Measurements from ENCODE around the gene TTC13. TPM values are rescaled to one million over a fixed set of nuclear protein-coding genes. Genes with fewer than 3 reads are reported as not detected.
A peak's percentile ranks its signal among the peaks of the same experiment; 100 is the strongest.

TTC13 gene
- total and polyA plus RNA-seq, 8 donors, result 15.2 to 29.4 (median 24.4) TPM

DNA sequence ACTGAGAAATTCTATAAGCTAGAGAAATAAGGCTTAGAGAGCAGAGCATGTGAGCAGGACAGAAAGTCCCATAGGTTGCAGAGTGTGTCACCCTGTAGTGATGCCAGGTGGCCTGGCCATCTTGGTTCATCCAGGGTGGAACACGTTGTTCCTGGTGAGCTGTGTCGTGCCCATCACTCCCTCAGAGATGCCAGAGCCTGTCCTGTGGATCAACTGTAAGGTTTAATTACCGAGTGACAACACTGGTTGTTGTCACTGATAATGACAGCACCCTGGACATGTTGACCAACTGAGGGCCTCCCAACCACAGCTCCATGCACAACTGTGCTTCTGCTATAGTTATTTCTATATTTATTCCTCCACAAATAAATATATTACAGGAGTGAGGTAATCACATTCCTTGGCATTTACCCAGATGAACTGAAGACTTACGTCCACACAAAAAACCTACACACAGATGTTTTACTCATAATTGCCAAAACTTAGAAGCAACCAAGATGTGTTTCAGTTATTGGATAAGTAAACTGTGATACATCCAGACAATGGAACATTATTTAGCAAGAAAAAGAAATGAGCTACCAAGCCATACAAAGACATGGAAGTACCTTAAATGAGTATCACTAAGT lies 116.6 kb downstream of the TTC13 start:
- no peak overlapping the region for H3K4me3 ChIP-seq

DNA sequence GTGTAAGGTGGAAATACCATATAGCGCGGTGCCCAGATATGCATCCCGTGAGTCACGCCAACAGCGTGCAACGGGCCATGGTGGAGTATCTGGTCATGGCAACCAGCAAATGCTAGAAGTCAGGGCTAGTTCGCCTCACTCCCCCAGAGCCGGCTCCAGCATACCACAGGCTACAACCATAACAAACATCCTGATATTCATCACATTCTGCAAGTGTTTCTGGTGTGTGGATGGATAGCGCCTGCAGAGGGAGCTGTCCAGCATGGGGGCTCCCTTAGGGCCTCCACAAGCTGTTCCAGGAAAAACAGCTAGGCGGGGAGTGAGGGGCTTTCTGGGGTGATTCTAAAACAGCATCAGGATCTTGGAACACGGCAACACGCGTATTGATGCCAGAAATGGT lies 117.2 kb downstream of the TTC13 start:
- H3K4me1 ChIP-seq, result peaks cover 23 to 29% of the 10 kb centered on the region in 2 donors
- H3K27ac ChIP-seq, result no peak overlapping the region
- H3K9me3 ChIP-seq, result no peaks in the 10 kb centered on the region
- intact Hi-C loops (cut with DNase I), result no loop called here
- no peak for ATAC-seq
- no peak overlapping the region for H3K4me3 ChIP-seq
- DNase-seq, result no peak
- H3K36me3 ChIP-seq, result no peaks in the 10 kb centered on the region
- no peaks in the 10 kb centered on the region for H3K27me3 ChIP-seq
- TF ChIP-seq, protein P1, sequence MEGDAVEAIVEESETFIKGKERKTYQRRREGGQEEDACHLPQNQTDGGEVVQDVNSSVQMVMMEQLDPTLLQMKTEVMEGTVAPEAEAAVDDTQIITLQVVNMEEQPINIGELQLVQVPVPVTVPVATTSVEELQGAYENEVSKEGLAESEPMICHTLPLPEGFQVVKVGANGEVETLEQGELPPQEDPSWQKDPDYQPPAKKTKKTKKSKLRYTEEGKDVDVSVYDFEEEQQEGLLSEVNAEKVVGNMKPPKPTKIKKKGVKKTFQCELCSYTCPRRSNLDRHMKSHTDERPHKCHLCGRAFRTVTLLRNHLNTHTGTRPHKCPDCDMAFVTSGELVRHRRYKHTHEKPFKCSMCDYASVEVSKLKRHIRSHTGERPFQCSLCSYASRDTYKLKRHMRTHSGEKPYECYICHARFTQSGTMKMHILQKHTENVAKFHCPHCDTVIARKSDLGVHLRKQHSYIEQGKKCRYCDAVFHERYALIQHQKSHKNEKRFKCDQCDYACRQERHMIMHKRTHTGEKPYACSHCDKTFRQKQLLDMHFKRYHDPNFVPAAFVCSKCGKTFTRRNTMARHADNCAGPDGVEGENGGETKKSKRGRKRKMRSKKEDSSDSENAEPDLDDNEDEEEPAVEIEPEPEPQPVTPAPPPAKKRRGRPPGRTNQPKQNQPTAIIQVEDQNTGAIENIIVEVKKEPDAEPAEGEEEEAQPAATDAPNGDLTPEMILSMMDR (IDR thresholded peaks at IDR 0.05), result no peak

More for the DNA sequence above, 116.6 kb downstream of the TTC13 start:
- H3K36me3 ChIP-seq, result no peaks in the 10 kb centered on the region
- ATAC-seq (no peak), DNase-seq (no peak)
- no peaks in the 10 kb centered on the region for H3K9me3 ChIP-seq
- H3K27ac ChIP-seq, result peak overlapping the region in 1 of 2 donors; percentile 33
- intact Hi-C loops (cut with DNase I), result no loop called here
- TF ChIP-seq, protein P1 (IDR thresholded peaks at IDR 0.05), result no peak
- H3K4me1 ChIP-seq, result peaks cover 23 to 33% of the 10 kb centered on the region in 2 donors
- peaks cover 0 to 4% of the 10 kb centered on the region in 2 donors for H3K27me3 ChIP-seq

DNA sequence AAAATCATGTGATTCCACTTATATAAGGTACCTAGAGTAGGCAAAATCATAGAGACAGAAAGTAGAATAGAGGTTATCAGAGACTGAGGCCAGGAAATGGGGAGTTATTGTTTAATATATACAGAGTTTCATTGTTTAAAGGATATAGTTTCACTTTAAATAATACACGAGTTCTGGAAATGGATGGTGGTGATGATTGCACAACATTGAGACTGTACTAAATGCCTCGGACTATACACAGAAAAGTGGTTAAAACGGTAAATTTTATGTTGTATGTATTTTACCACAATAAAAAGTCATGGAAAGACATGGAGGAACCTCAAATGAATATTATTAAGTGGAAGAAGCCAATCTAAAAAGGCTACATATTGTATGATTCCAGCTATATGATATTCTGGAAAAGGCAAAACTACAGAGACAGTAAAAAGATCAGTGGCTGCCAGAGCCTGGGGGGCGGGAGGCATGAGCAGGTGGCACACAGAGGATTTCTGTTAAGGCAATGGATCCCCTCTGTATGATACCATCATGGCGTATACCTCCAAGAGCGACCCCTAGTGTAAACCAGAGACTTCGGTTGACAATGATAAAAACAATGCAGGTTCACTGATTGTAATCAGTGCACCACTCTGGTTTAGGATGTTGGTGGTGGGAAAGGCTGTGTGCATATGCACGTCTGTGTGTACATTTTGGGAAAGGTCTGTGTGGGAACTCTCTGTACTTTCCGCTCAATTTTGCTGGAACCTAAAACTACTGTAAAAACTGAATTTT lies 117.9 kb downstream of the TTC13 start:
- Histone ChIP-seq H3K36me3 (no peaks in the 10 kb centered on the region), H3K27me3 (no peaks in the 10 kb centered on the region), H3K27ac (no peak overlapping the region), H3K4me3 (no peak overlapping the region), H3K4me1 (peaks cover 23 to 30% of the 10 kb centered on the region in 2 donors), H3K9me3 (no peaks in the 10 kb centered on the region)
- DNase-seq (no peak), ATAC-seq (no peak)
- TF ChIP-seq, protein P1 (IDR thresholded peaks at IDR 0.05), result no peak
- intact Hi-C loops (cut with DNase I), result no loop called here

DNA sequence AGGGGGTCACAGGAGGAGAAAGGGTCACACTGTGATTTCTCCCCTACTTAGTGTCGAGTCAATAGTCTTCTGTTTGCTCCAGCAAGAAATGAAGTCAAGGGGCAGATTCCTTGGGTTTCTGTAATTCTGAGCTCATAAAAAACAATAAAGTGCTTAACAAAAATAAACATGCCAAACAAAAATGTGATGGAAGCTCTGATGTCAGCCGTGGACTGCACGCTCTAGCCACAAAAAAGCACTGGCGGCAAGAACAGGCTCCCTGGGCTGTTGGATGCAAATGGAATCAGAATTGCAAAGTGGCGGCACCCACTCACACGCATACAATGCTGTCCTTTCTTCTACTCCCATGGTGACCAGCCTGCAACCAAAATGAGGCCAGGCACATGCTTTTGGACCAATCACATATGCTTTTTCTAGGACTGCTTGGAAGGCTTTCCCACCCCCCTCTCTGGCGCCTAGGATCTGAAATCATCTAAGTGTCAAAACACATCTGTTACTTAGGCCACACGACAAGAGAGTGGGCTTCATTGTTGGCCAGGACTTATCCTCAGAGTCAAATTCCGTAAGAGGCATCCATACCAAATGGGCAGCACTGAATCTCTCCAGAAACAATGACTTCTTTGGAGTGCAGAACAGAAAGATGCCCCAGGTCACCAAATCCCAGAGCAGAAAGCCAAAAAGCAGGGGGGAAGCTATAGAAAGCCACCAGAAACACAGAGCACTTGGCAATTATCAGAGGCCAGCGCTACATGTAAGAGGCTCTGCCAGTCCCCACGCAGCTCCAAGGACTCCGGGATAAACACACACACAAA lies 119.5 kb downstream of the TTC13 start:
- peak in 2 of 4 donors; percentile 41 to 48 for DNase-seq
- TF ChIP-seq, protein P1 (IDR thresholded peaks at IDR 0.05), result no peak
- Histone ChIP-seq H3K9me3 (no peaks in the 10 kb centered on the region), H3K36me3 (no peaks in the 10 kb centered on the region), H3K4me1 (peaks cover 20 to 22% of the 10 kb centered on the region in 2 donors), H3K27ac (peak overlapping the region; percentile 13 to 43), H3K4me3 (no peak overlapping the region), H3K27me3 (no peaks in the 10 kb centered on the region)
- no peak for ATAC-seq
- intact Hi-C loops (cut with DNase I), result no loop called here
